ENCODE data around the gene SH3RF3. TPM values are rescaled to one million over a fixed set of nuclear protein-coding genes. Genes with fewer than 3 reads are reported as not detected.

The SH3RF3 gene
- total RNA-seq, 4 donors from 2014 or later = 5.3 to 10.0 (median 8.0) TPM

- TF ChIP-seq CTCF (IDR thresholded peaks at IDR 0.05; ENCODE audit: low read depth) = no peak
Observed at GRCh38 chr2:109345653-109346480, 216.9 kb downstream of the SH3RF3 start.

- no peak for TF ChIP-seq CTCF (IDR thresholded peaks at IDR 0.05; ENCODE audit: low read depth)
Observed at GRCh38 chr2:109346601-109347228, 217.7 kb downstream of the SH3RF3 start.

GRCh38 chr2:109347626-109348025, 218.6 kb downstream of the SH3RF3 start:
- no peak for TF ChIP-seq CTCF (IDR thresholded peaks at IDR 0.05; ENCODE audit: low read depth)

- no peak for TF ChIP-seq CTCF (IDR thresholded peaks at IDR 0.05; ENCODE audit: low read depth)
Observed at GRCh38 chr2:109348190-109348589, 219.2 kb downstream of the SH3RF3 start.

- TF ChIP-seq CTCF (IDR thresholded peaks at IDR 0.05; ENCODE audit: low read depth) = no peak
Observed at GRCh38 chr2:109348671-109349502, 219.9 kb downstream of the SH3RF3 start.

GRCh38 chr2:109349503-109350465, 220.8 kb downstream of the SH3RF3 start:
- TF ChIP-seq CTCF (IDR thresholded peaks at IDR 0.05; ENCODE audit: low read depth) = no peak
